ENCODE data around the gene MBNL1.

The MBNL1 gene, protein sequence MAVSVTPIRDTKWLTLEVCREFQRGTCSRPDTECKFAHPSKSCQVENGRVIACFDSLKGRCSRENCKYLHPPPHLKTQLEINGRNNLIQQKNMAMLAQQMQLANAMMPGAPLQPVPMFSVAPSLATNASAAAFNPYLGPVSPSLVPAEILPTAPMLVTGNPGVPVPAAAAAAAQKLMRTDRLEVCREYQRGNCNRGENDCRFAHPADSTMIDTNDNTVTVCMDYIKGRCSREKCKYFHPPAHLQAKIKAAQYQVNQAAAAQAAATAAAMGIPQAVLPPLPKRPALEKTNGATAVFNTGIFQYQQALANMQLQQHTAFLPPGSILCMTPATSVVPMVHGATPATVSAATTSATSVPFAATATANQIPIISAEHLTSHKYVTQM

DNA sequence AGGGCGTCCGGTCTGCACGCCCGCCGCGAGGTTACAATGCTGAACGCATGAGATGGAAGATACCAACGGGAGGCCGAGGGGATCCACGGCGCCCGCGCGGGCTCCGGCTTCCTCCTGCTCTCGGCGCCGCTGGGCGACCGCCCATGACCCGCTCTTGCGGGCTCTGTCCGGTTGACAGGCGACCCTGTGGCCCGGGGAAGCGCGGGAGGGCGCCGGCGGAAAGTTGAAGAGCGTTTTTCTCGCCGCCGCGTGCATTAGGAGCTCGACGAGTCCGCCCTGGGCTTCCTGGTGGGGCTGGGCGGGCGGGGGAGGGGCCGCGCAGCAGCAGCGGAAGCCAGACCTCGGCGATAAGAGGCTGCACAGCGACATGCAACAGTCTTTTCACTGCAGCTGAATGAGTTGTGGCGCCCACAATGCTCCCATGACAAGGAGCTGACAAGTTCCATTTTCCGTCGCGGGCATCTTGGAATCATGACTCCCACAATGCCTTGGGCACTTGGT lies at the start of gene MBNL1:
Gene MBNL1, plus strand, starts transcription at position 375 of the 501 bp plus-strand sequence. CDS start 31,265 bp downstream, outside the sequence.
- peak; percentile 57 to 98 (median 86) for DNase-seq

DNA sequence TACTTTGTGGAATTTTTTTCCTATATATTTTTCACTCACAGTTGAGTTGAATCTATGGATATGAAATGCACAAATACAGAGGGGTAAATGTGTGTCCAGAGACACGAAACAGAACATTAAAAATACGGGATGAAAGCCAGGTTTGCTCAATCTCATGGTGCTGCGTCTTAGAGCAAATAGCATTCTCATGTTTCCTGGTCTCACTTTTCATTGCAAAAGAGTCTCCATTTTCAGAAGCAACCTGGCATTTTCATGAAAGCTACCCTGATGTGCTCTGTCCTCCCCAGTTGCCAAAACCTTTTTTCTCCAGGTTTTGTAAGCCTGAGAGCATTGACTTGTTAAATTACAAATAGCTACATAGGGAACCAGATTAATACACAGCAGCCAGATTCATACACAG lies 49.5 kb upstream of the MBNL1 start:
- no peak for DNase-seq

DNA sequence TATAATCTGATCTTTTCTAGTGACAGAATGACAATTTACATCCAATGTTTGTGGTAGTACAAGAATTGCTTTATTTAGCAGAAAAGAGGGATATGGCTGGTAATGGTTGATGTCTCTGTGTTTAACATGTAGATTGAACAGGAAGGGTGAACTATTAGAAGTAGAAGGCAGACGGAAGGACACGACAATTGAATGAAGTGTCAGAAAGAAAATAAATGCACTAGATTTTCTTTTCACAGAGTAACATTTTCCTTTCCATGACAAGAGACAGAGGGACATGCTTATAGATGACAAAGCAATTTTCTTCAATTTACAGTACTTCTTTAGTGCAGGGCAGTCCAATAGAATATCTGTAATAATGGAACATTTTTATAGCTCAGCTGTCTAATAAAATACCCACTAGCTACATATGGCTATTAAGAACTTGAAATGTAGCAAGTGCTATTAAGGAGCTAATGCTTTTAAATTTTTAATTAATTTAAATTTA lies 48.9 kb upstream of the MBNL1 start:
- DNase-seq: no peak

DNA sequence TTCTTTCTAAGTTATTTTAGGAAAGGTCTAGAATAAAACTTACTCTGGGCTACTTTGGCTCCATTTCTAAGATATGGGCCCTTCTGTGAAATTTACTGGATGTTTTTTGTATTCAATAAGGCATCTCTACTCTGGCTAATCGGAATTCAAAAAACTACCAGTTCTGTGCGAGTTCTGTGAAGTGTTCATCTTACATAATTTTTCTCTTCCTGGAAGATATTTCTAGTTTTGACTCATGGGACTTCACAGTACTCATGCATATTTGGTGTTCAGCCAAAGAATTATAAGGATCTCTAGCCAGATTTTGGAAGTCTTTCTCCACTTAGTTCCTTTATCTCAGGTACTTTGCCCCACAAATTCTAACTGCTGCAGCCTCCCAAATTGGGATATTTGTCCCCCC lies 46.4 kb upstream of the MBNL1 start:
- DNase-seq: no peak

DNA sequence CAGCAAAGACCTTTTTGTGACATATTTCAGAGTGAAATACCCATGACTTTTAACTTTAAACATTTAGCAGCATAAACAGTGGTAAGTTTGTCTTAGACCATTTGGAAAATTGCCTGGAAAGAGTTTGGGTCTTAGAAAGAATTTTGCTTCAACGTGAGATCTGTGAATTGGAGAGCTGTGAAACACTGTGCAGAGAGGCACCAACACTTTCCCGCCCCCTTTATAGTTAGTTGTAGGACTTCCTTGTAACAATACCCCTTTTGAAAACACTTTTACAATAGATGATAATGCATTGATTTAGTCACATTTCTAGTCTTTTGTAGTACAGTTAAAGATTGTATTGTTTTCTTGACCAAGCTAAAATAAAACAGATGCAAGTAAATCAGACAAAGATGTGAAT lies 43.5 kb upstream of the MBNL1 start:
- no peak for DNase-seq

DNA sequence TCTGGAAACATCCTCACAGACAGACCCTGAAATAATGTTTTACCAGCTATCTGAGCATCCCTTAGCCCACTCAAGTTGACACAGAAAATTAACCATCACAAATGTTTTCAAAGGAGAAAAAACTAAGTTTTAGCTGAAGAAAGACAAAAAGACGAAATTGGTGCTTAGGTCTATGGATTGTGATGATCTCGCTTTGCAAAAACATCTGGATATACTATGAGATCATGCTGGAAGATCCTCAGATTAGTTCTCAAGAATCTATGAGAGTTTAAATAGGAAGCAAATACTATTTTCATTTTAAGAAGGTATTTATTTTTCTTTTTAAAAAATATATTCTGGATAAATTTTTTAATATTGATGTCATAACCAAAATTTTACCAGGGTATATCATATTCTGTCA lies 42.6 kb upstream of the MBNL1 start:
- no peak for DNase-seq

DNA sequence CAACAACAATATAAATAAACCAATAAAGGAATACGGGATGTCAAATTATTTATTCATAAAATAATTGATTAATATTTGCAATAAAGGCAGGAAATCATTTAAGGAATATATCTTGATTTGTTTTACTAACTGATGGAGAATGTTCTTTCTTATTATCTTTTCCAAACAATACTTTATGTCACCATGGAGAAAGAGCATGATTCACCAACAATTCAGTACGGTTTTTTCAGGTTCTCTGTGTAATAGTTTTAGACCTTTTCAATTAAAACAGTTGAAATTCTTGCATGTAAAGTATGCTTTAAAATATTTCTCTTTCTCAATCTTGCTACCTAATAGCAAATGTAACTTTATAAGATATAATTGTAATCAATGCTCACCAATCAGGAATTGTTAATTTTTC lies 41.7 kb upstream of the MBNL1 start:
- no peak for DNase-seq

DNA sequence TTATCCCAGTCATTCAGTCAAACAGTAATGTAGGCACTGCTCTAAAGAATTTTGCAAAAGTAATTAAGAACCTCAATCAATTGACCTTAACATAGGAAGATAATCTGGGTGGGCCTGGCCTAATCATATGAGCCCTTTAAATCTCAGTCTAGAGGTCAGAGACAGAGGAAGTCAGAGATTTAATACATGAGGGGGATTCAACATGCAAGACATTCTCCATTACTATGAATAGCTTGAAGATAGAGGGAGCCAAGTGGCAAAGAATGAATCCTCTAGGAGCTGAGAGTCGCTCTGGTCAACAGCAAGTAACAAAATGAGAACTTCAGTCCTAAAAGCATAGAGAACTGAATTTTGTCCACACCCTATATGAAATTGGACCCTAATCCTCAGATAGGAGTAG lies 39.0 kb upstream of the MBNL1 start:
- DNase-seq: no peak

DNA sequence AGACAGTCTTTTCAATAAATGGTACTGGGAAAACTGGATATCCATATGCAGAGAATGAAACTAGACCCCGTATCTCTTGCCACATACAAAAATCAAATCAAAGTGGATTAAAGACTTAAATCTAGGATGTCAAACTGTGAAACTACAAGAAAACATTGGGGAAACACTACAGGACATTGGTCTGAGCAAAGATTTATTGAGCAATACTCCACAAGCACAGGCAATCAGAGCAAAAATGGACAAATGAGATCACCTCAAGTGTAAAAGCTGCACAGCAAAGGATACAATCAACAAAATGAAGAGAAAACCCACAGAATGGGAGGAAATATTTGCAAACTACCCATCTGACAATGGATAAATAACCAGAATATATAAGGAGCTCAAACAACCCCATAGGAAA lies 38.4 kb upstream of the MBNL1 start:
- no peak for DNase-seq

DNA sequence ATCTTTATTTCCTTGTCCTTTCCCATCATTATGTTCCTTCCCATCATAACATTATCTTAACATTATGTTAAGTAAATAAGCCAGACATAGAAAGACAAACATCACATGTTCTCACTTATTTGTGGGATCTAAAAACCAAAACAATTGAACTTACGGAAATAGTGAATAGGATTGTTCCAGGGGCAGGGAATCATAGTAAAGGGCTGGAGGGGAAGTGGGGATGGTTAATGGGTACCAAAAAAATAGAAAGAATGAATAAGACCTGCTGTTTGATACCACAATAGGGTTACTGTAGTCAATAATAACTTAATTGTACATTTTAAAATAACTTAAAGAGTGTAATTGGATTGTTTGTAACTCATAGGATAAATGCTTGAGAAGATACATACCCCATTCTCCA lies 36.7 kb upstream of the MBNL1 start:
- DNase-seq: no peak

DNA sequence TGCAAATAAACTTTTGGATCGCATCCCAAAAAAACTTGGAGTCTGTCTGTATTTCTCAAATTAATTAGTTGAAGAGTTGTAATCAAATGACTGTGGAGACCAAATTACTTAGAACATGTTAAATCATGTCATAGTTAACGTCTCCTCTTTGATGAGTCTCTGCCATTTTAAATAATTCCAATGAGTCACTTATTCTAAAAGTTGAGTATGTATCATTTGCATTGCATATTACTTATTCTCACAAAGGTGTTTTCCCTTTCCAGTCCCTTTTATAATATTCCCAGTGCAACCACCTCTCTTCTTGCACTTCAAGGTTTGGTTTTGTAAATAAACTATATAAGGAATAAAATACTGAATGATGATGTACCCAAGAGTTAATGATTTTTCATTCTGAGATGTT lies 36.0 kb upstream of the MBNL1 start:
- DNase-seq: no peak

DNA sequence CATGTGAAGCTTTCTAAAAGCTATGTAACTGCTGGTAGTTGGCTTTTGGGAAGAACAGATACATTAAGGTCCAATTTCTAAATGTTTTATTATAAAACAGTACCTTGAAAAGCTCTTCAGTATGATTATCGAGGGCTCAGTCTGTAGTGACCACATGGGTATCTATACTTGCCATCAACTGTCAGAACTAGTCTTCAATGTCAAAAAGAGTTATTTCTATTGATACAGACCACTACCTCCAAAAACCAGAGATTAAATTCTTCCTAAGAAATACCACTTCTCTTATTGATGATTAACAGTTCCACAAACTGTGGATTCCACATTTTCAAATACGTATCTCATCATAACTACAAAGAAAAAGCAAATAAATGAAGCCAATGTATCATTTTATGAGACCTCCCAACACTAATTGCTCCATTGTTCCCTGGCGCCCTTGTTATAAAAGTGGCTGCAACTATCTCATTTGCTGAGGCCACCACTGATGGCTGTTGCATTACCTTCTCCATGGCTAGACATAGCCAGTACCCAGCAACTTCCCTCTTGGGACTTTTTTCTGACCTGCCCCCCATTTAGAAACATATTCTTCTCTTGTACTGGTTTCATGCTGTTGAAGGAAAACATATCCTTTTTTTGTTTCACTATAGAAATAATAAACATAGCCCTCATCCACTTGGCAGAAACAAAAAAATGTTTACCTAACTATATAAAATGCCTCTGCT lies 33.9 kb upstream of the MBNL1 start:
- DNase-seq: no peak

DNA sequence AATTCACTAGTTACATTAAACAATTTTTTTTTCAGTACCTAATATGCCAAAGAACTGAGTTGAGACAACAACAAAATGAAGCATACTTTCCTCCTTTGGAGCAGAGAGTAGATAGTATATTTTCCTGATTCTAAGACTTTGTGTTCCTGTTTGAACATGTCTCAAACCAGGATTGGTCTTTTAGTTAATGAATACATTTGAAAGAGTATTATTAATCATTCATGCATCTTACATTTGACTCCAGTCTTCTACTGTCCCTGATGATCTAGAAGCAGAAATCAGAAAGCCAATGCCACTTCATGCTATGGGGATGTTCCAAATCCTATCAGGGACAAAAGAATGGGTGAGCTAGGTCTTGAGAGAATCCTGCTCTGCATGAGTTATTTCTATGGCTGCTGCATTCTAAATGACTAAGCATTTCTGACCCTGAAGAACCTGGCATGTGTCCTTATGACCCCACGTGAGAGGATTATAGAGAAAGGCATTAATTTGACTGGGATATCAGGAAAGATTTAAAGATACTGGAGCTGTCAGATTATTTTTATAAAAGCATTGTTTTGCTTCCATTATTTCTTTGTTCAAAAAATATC lies 32.9 kb upstream of the MBNL1 start:
- DNase-seq: no peak

DNA sequence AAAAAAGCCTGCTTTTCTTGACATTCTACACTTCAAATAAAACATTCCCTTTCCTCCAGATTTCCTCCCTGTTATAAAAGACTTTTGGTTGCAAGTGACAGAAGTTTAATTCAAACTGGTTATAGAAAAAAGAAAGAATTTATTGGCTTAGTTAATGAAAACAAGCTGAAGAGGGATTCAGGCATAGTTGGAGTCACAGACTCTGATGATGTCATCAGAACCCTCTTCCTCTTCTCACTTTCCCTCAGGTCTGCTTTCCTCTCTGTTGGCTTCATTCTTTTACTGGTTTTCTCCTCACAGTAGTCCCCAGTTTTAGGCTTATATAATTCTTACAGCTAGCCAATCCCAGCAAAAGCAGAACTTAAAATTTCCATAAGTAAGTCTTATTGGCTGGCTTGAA lies 32.0 kb upstream of the MBNL1 start:
- no peak for DNase-seq

DNA sequence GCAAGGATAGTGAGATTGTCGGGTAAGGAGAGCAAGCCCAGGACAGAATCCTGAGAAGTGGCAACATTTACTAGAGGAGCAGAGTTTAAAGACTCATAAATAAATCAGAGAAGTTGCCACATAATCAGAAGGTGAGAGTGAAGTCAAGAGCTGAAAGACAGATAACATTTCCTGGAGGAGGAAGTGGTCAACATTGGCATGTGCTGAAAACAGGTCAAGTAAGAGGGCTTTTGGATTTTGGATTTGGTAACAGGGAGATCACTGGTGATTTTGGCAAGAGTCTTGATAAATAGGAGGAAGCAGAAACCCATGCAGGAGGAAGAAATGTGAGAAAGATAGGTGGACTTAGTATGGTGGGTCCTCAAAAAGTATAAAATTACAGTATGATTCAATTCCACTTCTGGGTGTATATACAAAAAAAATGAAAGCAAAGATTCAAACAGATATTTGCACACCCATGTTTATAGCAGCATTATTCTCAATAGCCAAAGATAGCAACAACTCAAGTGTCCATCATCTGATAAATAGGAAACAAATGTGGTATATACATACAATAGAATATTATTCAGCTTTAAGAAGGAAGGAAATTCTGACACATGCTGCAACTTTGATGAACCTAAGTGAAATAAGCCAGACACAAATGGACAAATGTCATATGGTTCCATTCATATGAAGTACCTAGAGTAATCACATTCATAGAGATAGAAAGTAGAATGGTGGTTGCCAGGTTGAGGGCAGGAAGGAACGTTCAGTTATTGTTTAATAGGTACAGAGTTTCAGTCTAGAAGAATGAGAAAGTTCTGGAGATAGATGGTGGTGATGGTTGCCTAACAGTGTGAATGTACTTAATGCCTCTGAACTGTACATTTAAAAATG lies 27.3 kb upstream of the MBNL1 start:
- DNase-seq: no peak

DNA sequence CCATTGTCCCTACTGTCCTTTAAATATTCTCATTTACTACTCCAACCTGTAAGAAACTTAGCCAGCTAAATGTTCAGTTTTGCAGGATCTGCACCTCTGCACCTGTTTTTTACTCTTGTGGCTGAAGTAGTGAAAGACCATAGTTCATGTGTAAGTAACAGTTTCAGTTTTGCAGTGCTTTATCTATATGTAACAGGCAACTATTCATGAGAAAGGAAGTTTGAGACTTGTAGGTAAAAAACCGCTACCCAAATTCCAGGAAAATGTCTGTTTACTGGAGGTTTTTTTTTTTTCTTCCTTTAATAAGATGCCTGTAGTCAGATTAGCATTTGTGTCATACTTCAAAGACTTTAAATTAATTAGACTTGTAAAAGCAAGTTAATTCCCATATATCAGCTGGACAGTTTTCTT lies 25.4 kb upstream of the MBNL1 start:
- DNase-seq: no peak

DNA sequence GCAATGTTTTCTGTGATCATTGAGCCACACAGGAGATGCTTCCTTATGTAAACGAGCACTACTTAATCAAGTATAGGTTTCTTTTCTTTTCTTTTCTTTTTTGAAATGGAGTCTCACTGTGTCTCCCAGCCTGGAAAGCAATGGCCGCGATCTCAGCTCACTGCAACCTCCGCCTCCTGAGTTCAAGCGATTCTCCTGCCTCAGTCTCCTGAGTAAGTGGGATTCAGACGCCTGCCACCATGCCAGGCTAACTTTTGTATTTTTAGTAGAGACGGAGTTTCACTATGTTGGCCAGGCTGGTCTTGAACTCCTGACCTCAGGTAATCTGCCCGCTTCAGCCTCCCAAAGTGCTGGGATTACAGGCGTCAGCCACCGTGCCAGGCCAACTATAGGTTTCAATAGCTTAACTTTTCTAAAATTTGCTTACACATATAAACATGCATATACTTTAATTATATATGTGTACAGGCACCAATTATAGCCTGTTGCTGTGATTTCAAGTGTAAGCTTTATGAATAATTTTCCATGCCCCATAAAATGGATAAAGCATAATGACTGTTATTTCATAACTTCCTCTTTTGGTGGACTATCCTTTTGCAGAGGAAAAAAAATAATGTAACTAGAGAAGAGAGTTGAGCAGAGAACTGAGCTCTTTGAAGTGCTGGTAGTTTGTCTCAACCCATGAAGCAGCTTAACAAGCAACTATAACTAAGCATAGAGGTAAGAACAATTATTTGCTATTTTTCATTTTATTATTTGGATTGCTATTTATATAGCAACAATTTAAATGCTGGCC lies 24.8 kb upstream of the MBNL1 start:
- no peak for DNase-seq

DNA sequence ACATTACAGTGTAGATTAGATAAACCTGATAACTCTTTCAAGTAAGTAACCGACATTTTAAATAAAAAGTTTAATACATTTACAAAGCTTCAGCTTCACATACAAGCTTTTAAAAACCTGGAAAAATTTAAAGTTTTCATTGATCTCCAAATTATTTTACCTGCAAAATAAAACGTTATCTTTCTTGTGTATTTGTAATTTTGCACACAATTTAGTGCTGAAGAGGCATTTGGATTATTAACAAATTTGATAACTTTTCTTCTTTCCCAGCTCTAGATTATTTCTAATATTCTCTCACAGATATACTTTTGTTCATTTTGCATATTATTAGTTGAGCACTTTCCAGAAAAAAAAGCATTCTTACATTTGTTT lies 24.2 kb upstream of the MBNL1 start:
- no peak for DNase-seq

DNA sequence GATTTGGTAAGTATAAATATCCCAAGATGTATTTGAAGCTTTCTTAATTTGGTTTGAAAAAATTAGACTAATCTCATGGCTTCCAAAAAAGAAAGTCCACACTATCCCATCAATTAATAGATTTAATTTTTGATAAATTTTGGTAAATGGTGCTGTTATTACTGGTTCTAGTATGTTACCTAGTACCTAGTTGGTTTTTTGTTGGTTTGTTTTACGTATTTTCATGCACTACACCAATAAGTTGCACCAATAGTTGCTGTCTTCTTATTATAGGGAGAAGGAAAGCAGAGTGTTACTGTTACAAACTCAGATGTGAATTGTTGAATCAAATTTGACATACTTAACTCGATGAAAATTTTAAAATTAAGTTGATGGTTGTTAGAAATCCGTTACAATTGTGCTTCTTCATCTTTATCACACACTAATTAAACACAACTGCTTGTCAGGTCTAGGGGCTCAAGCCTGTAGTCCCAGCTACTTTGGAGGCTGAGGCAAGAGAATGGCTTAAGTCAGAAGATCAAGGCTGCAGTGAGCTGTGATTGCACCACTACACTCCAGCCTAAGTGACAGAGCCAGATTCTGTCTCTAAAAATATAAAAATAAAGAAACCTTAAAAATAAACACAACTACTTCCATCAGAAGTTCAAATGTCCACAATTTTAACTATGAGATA lies 23.1 kb upstream of the MBNL1 start:
- DNase-seq: no peak

DNA sequence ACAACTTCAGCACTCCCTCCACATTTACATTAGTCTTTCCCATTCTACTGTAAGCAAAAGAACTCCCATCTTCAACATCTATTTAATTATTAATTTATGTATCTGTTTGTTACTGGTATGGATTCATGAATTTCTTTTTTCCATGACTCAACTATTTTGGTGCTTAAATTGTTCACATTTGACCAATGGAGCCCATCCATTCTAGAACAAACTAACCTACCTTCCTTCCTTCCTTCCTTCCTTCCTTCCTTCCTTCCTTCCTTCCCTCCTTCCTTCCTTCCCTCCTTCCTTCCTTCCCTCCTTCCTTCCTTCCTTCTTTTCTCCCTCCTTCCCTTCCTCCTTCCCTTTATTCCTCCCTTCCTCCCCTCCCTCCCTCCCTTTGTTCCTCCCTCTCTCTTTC lies 16.8 kb upstream of the MBNL1 start:
- DNase-seq: no peak

DNA sequence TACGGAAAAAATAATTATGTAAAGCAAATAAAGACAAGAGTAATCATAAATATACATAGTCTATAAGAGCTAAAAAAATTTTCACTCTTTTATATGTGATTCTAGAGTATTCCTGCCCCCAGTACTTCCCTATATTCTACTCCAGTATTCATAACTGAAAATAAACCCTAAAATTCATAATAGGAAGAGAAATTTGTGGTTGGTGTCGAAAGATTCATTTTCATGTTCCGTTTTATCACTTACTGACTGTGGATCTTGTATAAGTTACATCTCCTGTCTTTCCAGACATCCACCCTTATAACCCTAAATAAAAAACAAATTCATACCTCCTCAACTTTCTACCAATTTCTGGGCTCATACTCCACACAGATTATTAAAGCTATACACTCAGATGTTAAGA lies 16.0 kb upstream of the MBNL1 start:
- DNase-seq: no peak
